ENCODE measurements around the gene PELO.

The PELO gene

DNA sequence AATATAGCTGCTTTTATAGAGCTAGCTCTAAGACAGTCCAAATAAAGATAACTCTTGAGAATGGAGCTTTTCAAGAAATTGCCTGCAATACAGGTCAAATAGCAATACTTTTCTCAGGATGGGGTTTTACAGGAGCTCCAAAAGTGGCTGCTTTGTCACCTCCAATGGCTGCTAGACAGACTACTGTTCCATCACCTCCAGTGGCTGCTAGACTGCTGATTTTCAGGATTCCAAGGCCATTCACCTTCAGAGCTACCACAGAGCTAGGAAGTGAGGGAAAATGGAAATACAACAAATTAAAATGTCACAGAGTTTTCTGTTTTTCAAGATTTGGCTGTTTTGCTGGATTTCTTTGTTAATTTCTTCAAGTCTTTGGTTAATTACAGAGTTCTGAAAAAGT lies 8.5 kb upstream of the PELO start:
- no peaks in the 10 kb centered on the region for H3K9me3 ChIP-seq
- TF ChIP-seq, protein P1, sequence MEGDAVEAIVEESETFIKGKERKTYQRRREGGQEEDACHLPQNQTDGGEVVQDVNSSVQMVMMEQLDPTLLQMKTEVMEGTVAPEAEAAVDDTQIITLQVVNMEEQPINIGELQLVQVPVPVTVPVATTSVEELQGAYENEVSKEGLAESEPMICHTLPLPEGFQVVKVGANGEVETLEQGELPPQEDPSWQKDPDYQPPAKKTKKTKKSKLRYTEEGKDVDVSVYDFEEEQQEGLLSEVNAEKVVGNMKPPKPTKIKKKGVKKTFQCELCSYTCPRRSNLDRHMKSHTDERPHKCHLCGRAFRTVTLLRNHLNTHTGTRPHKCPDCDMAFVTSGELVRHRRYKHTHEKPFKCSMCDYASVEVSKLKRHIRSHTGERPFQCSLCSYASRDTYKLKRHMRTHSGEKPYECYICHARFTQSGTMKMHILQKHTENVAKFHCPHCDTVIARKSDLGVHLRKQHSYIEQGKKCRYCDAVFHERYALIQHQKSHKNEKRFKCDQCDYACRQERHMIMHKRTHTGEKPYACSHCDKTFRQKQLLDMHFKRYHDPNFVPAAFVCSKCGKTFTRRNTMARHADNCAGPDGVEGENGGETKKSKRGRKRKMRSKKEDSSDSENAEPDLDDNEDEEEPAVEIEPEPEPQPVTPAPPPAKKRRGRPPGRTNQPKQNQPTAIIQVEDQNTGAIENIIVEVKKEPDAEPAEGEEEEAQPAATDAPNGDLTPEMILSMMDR (IDR thresholded peaks at IDR 0.05), result no peak
- H3K4me3 ChIP-seq (ENCODE audit: low read depth in 1 of 2, low read length in 1 of 2), result no peak overlapping the region
- H3K36me3 ChIP-seq, result no peaks in the 10 kb centered on the region
- H3K4me1 ChIP-seq (ENCODE audit: control insufficient read depth in 1 of 2, insufficient read depth in 1 of 2, low read depth in 1 of 2, low read length in 1 of 2), result peaks cover 14 to 30% of the 10 kb centered on the region in 2 experiments
- no peak overlapping the region for H3K27ac ChIP-seq
- no peaks in the 10 kb centered on the region for H3K27me3 ChIP-seq

GRCh38 chr5:52783226-52783959 lies 4.3 kb upstream of the PELO start:
- Histone ChIP-seq H3K4me1 (ENCODE audit: control insufficient read depth in 1 of 2, insufficient read depth in 1 of 2, low read depth in 1 of 2, low read length in 1 of 2) (peaks cover 21 to 33% of the 10 kb centered on the region in 2 experiments), H3K36me3 (no peaks in the 10 kb centered on the region), H3K9me3 (no peaks in the 10 kb centered on the region), H3K27me3 (peaks cover 3% of the 10 kb centered on the region), H3K4me3 (ENCODE audit: low read depth in 1 of 2, low read length in 1 of 2) (no peak overlapping the region), H3K27ac (no peak overlapping the region)
- TF ChIP-seq, protein P1 (IDR thresholded peaks at IDR 0.05), result no peak

DNA sequence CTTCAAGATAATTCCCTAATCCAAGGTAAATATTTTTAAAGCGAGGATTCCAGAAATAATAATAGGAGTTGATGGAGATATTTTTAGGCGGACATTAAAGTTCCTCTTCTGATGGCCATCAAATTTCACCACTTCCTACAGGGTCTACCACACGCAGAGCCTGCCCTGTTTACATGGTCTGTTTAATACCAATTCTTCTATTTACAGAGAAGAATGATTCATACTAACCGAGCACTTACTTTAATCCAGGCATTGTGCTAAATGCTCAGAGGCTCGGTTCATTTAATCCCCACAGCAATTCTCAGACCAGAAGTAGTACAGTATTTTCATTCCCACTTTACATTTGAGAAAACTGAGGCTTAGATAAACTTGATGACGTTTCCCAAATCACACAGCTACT lies 3.0 kb upstream of the PELO start:
- no peak overlapping the region for H3K27ac ChIP-seq
- no peaks in the 10 kb centered on the region for H3K9me3 ChIP-seq
- peaks cover 17% of the 10 kb centered on the region for H3K27me3 ChIP-seq
- no peak overlapping the region for H3K4me3 ChIP-seq (ENCODE audit: low read depth in 1 of 2, low read length in 1 of 2)
- peaks cover 25 to 28% of the 10 kb centered on the region in 2 experiments for H3K4me1 ChIP-seq (ENCODE audit: control insufficient read depth in 1 of 2, insufficient read depth in 1 of 2, low read depth in 1 of 2, low read length in 1 of 2)
- TF ChIP-seq, protein P1 (IDR thresholded peaks at IDR 0.05), result no peak
- no peaks in the 10 kb centered on the region for H3K36me3 ChIP-seq

DNA sequence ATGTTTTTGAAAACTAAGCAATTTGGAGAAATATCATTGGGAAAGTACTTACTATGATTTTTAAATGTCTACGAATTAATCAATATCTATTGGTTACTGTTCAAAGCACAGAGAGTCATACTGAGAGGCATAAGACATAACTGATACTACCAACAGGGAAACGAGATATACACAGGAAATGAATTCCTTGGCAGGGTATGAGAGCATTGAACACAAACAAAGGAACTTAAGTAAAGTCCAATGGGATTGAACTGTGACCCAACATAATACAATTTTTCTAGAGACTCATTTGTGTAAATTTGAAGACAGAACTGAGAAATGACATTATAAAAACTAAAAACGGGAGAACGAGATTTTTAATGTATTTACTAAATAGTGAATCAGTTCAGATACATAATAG lies 1.3 kb upstream of the PELO start:
- TF ChIP-seq, protein P1 (IDR thresholded peaks at IDR 0.05), result no peak
- no peak overlapping the region for H3K27ac ChIP-seq
- peaks cover 19% of the 10 kb centered on the region for H3K27me3 ChIP-seq
- no peaks in the 10 kb centered on the region for H3K36me3 ChIP-seq
- no peak overlapping the region for H3K4me3 ChIP-seq (ENCODE audit: low read depth in 1 of 2, low read length in 1 of 2)
- H3K9me3 ChIP-seq, result no peaks in the 10 kb centered on the region
- H3K4me1 ChIP-seq (ENCODE audit: control insufficient read depth in 1 of 2, insufficient read depth in 1 of 2, low read depth in 1 of 2, low read length in 1 of 2), result peaks cover 25 to 28% of the 10 kb centered on the region in 2 experiments

DNA sequence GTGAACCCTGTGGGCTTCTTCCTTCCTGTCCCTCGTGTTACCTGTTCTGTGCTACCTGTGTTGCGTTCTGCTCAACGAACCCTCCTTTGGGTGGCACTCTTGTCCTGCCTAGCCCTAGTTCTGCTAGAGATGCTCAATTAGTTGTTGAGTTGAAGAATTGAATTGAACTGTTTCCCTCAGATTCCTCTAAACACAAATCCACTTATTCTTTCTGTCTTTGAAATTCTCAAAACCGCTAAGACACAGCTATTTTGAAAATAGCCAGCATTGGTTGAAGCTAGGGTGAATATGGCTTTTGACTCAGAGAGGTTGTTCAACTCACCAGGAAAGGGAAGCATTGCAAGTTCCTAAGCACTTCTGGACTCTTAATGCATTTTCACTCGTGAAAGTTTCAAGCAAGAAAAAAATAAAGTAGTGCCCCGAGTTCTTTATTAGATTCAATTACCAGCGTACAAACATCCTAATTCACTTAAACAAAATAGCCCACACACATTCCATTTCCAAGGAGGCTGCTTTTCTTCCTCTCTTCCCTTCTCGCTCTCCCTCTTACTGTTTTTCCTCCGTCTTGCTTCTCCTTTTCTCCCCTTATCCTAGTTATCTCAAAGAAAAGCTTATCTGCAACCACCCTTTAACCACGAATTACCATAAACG lies 642 bp upstream of the PELO start:
- TF ChIP-seq, protein P1 (IDR thresholded peaks at IDR 0.05), result peak; percentile 26
- Histone ChIP-seq H3K27ac (peak overlapping the region; percentile 50), H3K4me3 (ENCODE audit: low read depth in 1 of 2, low read length in 1 of 2) (peak overlapping the region; percentile 83 to 86), H3K36me3 (no peaks in the 10 kb centered on the region), H3K4me1 (ENCODE audit: control insufficient read depth in 1 of 2, insufficient read depth in 1 of 2, low read depth in 1 of 2, low read length in 1 of 2) (peaks cover 25 to 28% of the 10 kb centered on the region in 2 experiments), H3K9me3 (no peaks in the 10 kb centered on the region), H3K27me3 (peaks cover 19% of the 10 kb centered on the region)
